CD4-positive, alpha-beta T cell treated with Interleukin-21 for 1 hour (primary cell): ENCODE results near the gene PNPLA7.
A peak's percentile ranks its signal among the peaks of the same experiment; 100 is the strongest.
"Not testable (repeated sequence)": the region's sequence is repeated elsewhere in the genome, so short reads cannot be mapped to it uniquely, and the experiment has no call there.

Experiments used
- DNase-seq: peaks from one replicate; pipeline ENCODE4 v3.0.0-alpha.2; 2020

The PNPLA7 gene

GRCh38 chr9:137550231-137550621 lies at the start of gene PNPLA7:
TSS of gene PNPLA7 (minus strand) at chr9:137550402. CDS start at chr9:137550197, 205 bp downstream.
- peak; percentile 61 for DNase-seq

GRCh38 chr9:137598943-137599342 lies 48.7 kb upstream of the PNPLA7 start:
- no peak for DNase-seq

- not testable (repeated sequence) for DNase-seq
Observed at GRCh38 chr9:137596577-137596976, 46.4 kb upstream of the PNPLA7 start.

GRCh38 chr9:137593176-137593575 lies 43.0 kb upstream of the PNPLA7 start:
- DNase-seq: no peak

GRCh38 chr9:137592767-137593166 lies 42.6 kb upstream of the PNPLA7 start:
- DNase-seq: no peak

GRCh38 chr9:137590469-137591383 lies 40.5 kb upstream of the PNPLA7 start, which contains the start of gene ZMYND19:
TSS of gene ZMYND19 (minus strand) at chr9:137590512. CDS start at chr9:137590263, 249 bp downstream.
- peak; percentile 91 for DNase-seq

GRCh38 chr9:137590123-137590468 lies 39.9 kb upstream of the PNPLA7 start:
- no peak for DNase-seq

- DNase-seq: no peak
Observed at GRCh38 chr9:137589441-137590122, 39.4 kb upstream of the PNPLA7 start.

- DNase-seq: no peak
Observed at GRCh38 chr9:137588891-137589290, 38.7 kb upstream of the PNPLA7 start.

- DNase-seq: no peak
Observed at GRCh38 chr9:137588311-137588710, 38.1 kb upstream of the PNPLA7 start.

- DNase-seq: no peak
Observed at GRCh38 chr9:137586854-137587253, 36.7 kb upstream of the PNPLA7 start.

GRCh38 chr9:137583957-137584356 lies 33.8 kb upstream of the PNPLA7 start:
- no peak for DNase-seq

GRCh38 chr9:137583347-137583746 lies 33.1 kb upstream of the PNPLA7 start:
- DNase-seq: no peak

GRCh38 chr9:137582286-137582860 lies 32.2 kb upstream of the PNPLA7 start:
- no peak for DNase-seq

GRCh38 chr9:137581361-137582285 lies 31.4 kb upstream of the PNPLA7 start:
- DNase-seq: no peak

GRCh38 chr9:137580954-137581322 lies 30.7 kb upstream of the PNPLA7 start:
- no peak for DNase-seq

- no peak for DNase-seq
Observed at GRCh38 chr9:137580209-137580953, 30.2 kb upstream of the PNPLA7 start.

GRCh38 chr9:137579259-137579604 lies 29.0 kb upstream of the PNPLA7 start:
- no peak for DNase-seq

- DNase-seq: peak; percentile 94
Observed at GRCh38 chr9:137578518-137579258, 28.5 kb upstream of the PNPLA7 start, which contains the start of gene DPH7. TSS of gene DPH7 (minus strand) at chr9:137578925. CDS start at chr9:137578777, 148 bp downstream.

GRCh38 chr9:137575716-137576411 lies 25.7 kb upstream of the PNPLA7 start:
- DNase-seq: no peak

- DNase-seq: peak; percentile 34
Observed at GRCh38 chr9:137575364-137575715, 25.1 kb upstream of the PNPLA7 start.
